Measurements from ENCODE around the gene SMC6.

GRCh38 chr2:17625446-17625845, 128.2 kb downstream of the SMC6 start:
- TF ChIP-seq NFYB (IDR thresholded peaks at IDR 0.05; ENCODE audit: insufficient read depth, low read depth, low read length) (no peak), REST (IDR thresholded peaks at IDR 0.05; ENCODE audit: low read depth, low read length) (no peak), CTCF (IDR thresholded peaks at IDR 0.05 in 2 of 3, conservative IDR thresholded peaks at IDR 0.05 in 1 of 3; ENCODE audit: control insufficient read depth in 2 of 3, extremely low read depth in 1 of 3, insufficient read depth in 1 of 3, low read depth in 3 of 3, low read length in 3 of 3) (no peak), NR2C2 (IDR thresholded peaks at IDR 0.05; ENCODE audit: borderline replicate concordance, control insufficient read depth, insufficient read length, low read depth) (no peak)
